ENCODE results near the gene CHTF8.

Gene CHTF8

GRCh38 chr16:69078073-69078472 lies 54.3 kb downstream of the CHTF8 start:
- no peak for DNase-seq

GRCh38 chr16:69077251-69077650 lies 55.1 kb downstream of the CHTF8 start:
- no peak for DNase-seq

- DNase-seq: no peak
These were observed 59.1 kb downstream of the CHTF8 start for GRCh38 chr16:69073181-69073702.

GRCh38 chr16:69072640-69072974 lies 59.8 kb downstream of the CHTF8 start:
- DNase-seq: no peak

- no peak for DNase-seq
These were observed 61.4 kb downstream of the CHTF8 start for GRCh38 chr16:69071036-69071435.

- DNase-seq: no peak
These were observed 62.9 kb downstream of the CHTF8 start for GRCh38 chr16:69069504-69069903.

Measured in NCI-H1048 (cell line).